Trophoblast cell (in vitro differentiated cells and primary cell): Measurements from ENCODE around the gene SPATA2.

Experiments
- DNase-seq, 2 donors: peaks; one replicate each; pipeline ENCODE4 v3.0.0-alpha.2; 2016
- H2AFZ ChIP-seq: 2 replicates; pipeline ENCODE4 v1.6.1; 2013; ENCODE audit warnings: low read length, moderate library complexity, mild to moderate bottlenecking; ENCODE audit not compliant: insufficient read depth, poor library complexity
- H2AK5ac ChIP-seq: 2 replicates; pipeline ENCODE4 v1.6.1; 2013; ENCODE audit warnings: mild to moderate bottlenecking, low read length
- H2BK120ac ChIP-seq: 2 replicates; pipeline ENCODE4 v1.6.1; 2013; ENCODE audit warnings: low read length, mild to moderate bottlenecking, moderate library complexity; ENCODE audit not compliant: insufficient read depth, poor library complexity
- H2BK12ac ChIP-seq: 2 replicates; pipeline ENCODE4 v1.6.1; 2013; ENCODE audit warnings: mild to moderate bottlenecking, low read length, moderate library complexity
- H2BK5ac ChIP-seq: 2 replicates; pipeline ENCODE4 v1.6.1; 2013; ENCODE audit warnings: low read length, low read depth, moderate library complexity, mild to moderate bottlenecking; ENCODE audit not compliant: poor library complexity
- H3K14ac ChIP-seq: 2 replicates; pipeline ENCODE4 v1.6.1; 2013; ENCODE audit warnings: mild to moderate bottlenecking, low read length
- H3K18ac ChIP-seq: 2 replicates; pipeline ENCODE4 v1.6.1; 2013; ENCODE audit warnings: mild to moderate bottlenecking, low read length
- H3K23ac ChIP-seq: 2 replicates; pipeline ENCODE4 v1.6.1; 2013; ENCODE audit warnings: low read length
- H3K27ac ChIP-seq: 2 replicates; pipeline ENCODE4 v1.5.1; 2013; ENCODE audit warnings: low read depth, mild to moderate bottlenecking, inconsistent platforms, low read length, moderate library complexity
- H3K27me3 ChIP-seq: 2 replicates; pipeline ENCODE4 v1.6.1; 2013; ENCODE audit warnings: inconsistent platforms, mild to moderate bottlenecking, low read length, moderate library complexity; ENCODE audit not compliant: insufficient read depth
- H3K36me3 ChIP-seq, 2 experiments: 1 replicate in 1 of 2; 2 replicates in 1 of 2; pipeline ENCODE4 v1.6.1; 2013; ENCODE audit warnings: low read length in 2 of 2, mild to moderate bottlenecking in 2 of 2, moderate library complexity in 1 of 2; ENCODE audit not compliant: insufficient read depth in 2 of 2, control insufficient read depth in 1 of 2
- H3K4ac ChIP-seq: 2 replicates; pipeline ENCODE4 v1.6.1; 2013; ENCODE audit warnings: low read depth, mild to moderate bottlenecking, low read length, moderate library complexity
- H3K4me1 ChIP-seq, 2 experiments: 1 replicate in 1 of 2; 2 replicates in 1 of 2; pipeline ENCODE4 v1.6.1; 2013; ENCODE audit warnings: low read length in 2 of 2, mild to moderate bottlenecking in 2 of 2, moderate library complexity in 1 of 2; ENCODE audit not compliant: insufficient read depth in 2 of 2, control insufficient read depth in 1 of 2
- H3K4me2 ChIP-seq: 2 replicates; pipeline ENCODE4 v1.6.1; 2013; ENCODE audit warnings: inconsistent platforms, mild to moderate bottlenecking, low read length, moderate library complexity
- H3K4me3 ChIP-seq: 2 replicates; pipeline ENCODE4 v1.5.1; 2013; ENCODE audit warnings: mild to moderate bottlenecking, low read depth, low read length, inconsistent platforms
- H3K79me1 ChIP-seq: one replicate; pipeline ENCODE4 v1.6.1; 2013; ENCODE audit warnings: low read length
- H3K79me2 ChIP-seq: 2 replicates; pipeline ENCODE4 v1.6.1; 2013; ENCODE audit warnings: low read length, mild to moderate bottlenecking; ENCODE audit not compliant: control insufficient read depth, insufficient read depth, poor library complexity
- H3K9ac ChIP-seq: 2 replicates; pipeline ENCODE4 v1.6.1; 2013; ENCODE audit warnings: mild to moderate bottlenecking, low read length
- H3K9me3 ChIP-seq: 2 replicates; pipeline ENCODE4 v1.6.1; 2013; ENCODE audit warnings: low read depth, mild to moderate bottlenecking, control low read depth, inconsistent platforms, low read length; ENCODE audit not compliant: insufficient read depth
- H4K12ac ChIP-seq: 2 replicates; pipeline ENCODE4 v1.6.1; 2013; ENCODE audit warnings: low read depth, mild to moderate bottlenecking, low read length, moderate library complexity
- H4K8ac ChIP-seq: 2 replicates; pipeline ENCODE4 v1.6.1; 2013; ENCODE audit warnings: low read depth, mild to moderate bottlenecking, low read length, moderate library complexity
- H4K91ac ChIP-seq: one replicate; pipeline ENCODE4 v1.6.1; 2013; ENCODE audit warnings: low read depth, mild to moderate bottlenecking, low read length, moderate library complexity
- WGBS: extraction: QIAGEN DNeasy Blood & Tissue Kit; methylation state at CpG from one replicate; pipeline ENCODE4 v1.1.7; 2013; ENCODE audit warnings: missing lambda C conversion rate; ENCODE audit not compliant: insufficient read length, insufficient coverage; ENCODE audit errors: extremely low coverage; 5-methylcytosine and 5-hydroxymethylcytosine counted together

Gene SPATA2

GRCh38 chr20:49886571-49887213 lies 28.6 kb downstream of the SPATA2 start:
- Histone ChIP-seq H3K36me3 (peaks cover 19 to 27% of the 10 kb centered on the region in 2 experiments), H2AFZ (no peak overlapping the region), H3K23ac (no peak overlapping the region), H3K79me2 (no peaks in the 10 kb centered on the region), H3K4ac (no peak overlapping the region), H3K27me3 (no peaks in the 10 kb centered on the region), H3K27ac (no peak overlapping the region), H3K9me3 (peaks cover 2% of the 10 kb centered on the region), H2BK12ac (no peak overlapping the region), H4K12ac (no peak overlapping the region), H3K4me1 (no peaks in the 10 kb centered on the region), H3K4me2 (no peak overlapping the region), H4K8ac (no peak overlapping the region), H3K4me3 (no peak overlapping the region), H2AK5ac (no peak overlapping the region), H3K79me1 (no peaks in the 10 kb centered on the region), H3K9ac (no peak overlapping the region), H2BK120ac (no peak overlapping the region), H3K14ac (no peak overlapping the region), H4K91ac (no peak overlapping the region), H3K18ac (no peak overlapping the region), H2BK5ac (no peak overlapping the region)
- DNase-seq: no peak
- WGBS: no CpG with 5 or more reads among the region's 30 CpGs

GRCh38 chr20:49885558-49886332 lies 29.6 kb downstream of the SPATA2 start:
- Histone ChIP-seq H3K9me3 (peaks cover 2% of the 10 kb centered on the region), H3K36me3 (peaks cover 22 to 30% of the 10 kb centered on the region in 2 experiments), H3K23ac (no peak overlapping the region), H3K4me2 (no peak overlapping the region), H3K4me1 (no peaks in the 10 kb centered on the region), H3K9ac (no peak overlapping the region), H3K79me1 (no peaks in the 10 kb centered on the region), H2BK5ac (no peak overlapping the region), H2BK120ac (no peak overlapping the region), H4K12ac (no peak overlapping the region), H2AK5ac (no peak overlapping the region), H3K18ac (no peak overlapping the region), H4K91ac (no peak overlapping the region), H3K27ac (no peak overlapping the region), H3K4me3 (no peak overlapping the region), H4K8ac (no peak overlapping the region), H3K79me2 (no peaks in the 10 kb centered on the region), H2AFZ (no peak overlapping the region), H2BK12ac (no peak overlapping the region), H3K27me3 (no peaks in the 10 kb centered on the region), H3K14ac (no peak overlapping the region), H3K4ac (no peak overlapping the region)
- WGBS: no CpG with 5 or more reads among the region's 16 CpGs
- no peak for DNase-seq

- Histone ChIP-seq H4K8ac (no peak overlapping the region), H3K27me3 (no peaks in the 10 kb centered on the region), H4K91ac (no peak overlapping the region), H3K18ac (no peak overlapping the region), H3K79me2 (no peaks in the 10 kb centered on the region), H3K27ac (no peak overlapping the region), H2AFZ (no peak overlapping the region), H3K4me1 (no peaks in the 10 kb centered on the region), H3K4me3 (no peak overlapping the region), H3K4ac (no peak overlapping the region), H3K23ac (no peak overlapping the region), H2AK5ac (no peak overlapping the region), H2BK120ac (no peak overlapping the region), H2BK12ac (no peak overlapping the region), H3K14ac (no peak overlapping the region), H2BK5ac (no peak overlapping the region), H4K12ac (no peak overlapping the region), H3K9me3 (peaks cover 2% of the 10 kb centered on the region), H3K4me2 (no peak overlapping the region), H3K36me3 (peaks cover 22 to 30% of the 10 kb centered on the region in 2 experiments), H3K9ac (no peak overlapping the region), H3K79me1 (no peaks in the 10 kb centered on the region)
- WGBS: no CpG with 5 or more reads among the region's 10 CpGs
- no peak for DNase-seq
Observed at GRCh38 chr20:49883246-49883802, 32.0 kb downstream of the SPATA2 start.

GRCh38 chr20:49882171-49882970 lies 33.0 kb downstream of the SPATA2 start:
- H3K79me2 ChIP-seq: no peaks in the 10 kb centered on the region
- no CpG with 5 or more reads among the region's 29 CpGs for WGBS

More at GRCh38 chr20:49882171-49882970, 33.0 kb downstream of the SPATA2 start:
- H3K4me2 ChIP-seq: no peak overlapping the region
- H4K91ac ChIP-seq: no peak overlapping the region
- H3K14ac ChIP-seq: no peak overlapping the region
- no peaks in the 10 kb centered on the region for H3K4me1 ChIP-seq
- no peak overlapping the region for H3K4ac ChIP-seq
- H3K9ac ChIP-seq: no peak overlapping the region
- no peak overlapping the region for H3K4me3 ChIP-seq
- no peak overlapping the region for H4K12ac ChIP-seq
- H3K23ac ChIP-seq: no peak overlapping the region
- no peak overlapping the region for H4K8ac ChIP-seq
- no peak overlapping the region for H2AK5ac ChIP-seq
- H3K9me3 ChIP-seq: peaks cover 2% of the 10 kb centered on the region
- H3K18ac ChIP-seq: no peak overlapping the region
- no peaks in the 10 kb centered on the region for H3K27me3 ChIP-seq
- H2AFZ ChIP-seq: no peak overlapping the region
- H2BK12ac ChIP-seq: no peak overlapping the region
- no peak overlapping the region for H2BK120ac ChIP-seq
- no peak for DNase-seq
- no peak overlapping the region for H2BK5ac ChIP-seq
- peaks cover 22 to 30% of the 10 kb centered on the region in 2 experiments for H3K36me3 ChIP-seq
- no peaks in the 10 kb centered on the region for H3K79me1 ChIP-seq
- no peak overlapping the region for H3K27ac ChIP-seq
